Measurements from ENCODE around the gene TMCO4.

GRCh38 chr1:19773485-19773884, 26.2 kb downstream of the TMCO4 start:
- TF ChIP-seq RAD21 (IDR thresholded peaks at IDR 0.05; ENCODE audit: low read depth), result no peak
- no peak for TF ChIP-seq CEBPB (IDR thresholded peaks at IDR 0.05)
- no peak for TF ChIP-seq REST (IDR thresholded peaks at IDR 0.05; ENCODE audit: low read depth)
- TF ChIP-seq EP300 (IDR thresholded peaks at IDR 0.05; ENCODE audit: borderline replicate concordance), result no peak
- TF ChIP-seq YY1 (IDR thresholded peaks at IDR 0.05; ENCODE audit: low read depth), result no peak
- TF ChIP-seq USF1 (IDR thresholded peaks at IDR 0.05), result no peak
- no peak for TF ChIP-seq TAF1 (IDR thresholded peaks at IDR 0.05; ENCODE audit: low read depth)
